ENCODE data around the gene TNNT2.

TNNT2 gene

DNA sequence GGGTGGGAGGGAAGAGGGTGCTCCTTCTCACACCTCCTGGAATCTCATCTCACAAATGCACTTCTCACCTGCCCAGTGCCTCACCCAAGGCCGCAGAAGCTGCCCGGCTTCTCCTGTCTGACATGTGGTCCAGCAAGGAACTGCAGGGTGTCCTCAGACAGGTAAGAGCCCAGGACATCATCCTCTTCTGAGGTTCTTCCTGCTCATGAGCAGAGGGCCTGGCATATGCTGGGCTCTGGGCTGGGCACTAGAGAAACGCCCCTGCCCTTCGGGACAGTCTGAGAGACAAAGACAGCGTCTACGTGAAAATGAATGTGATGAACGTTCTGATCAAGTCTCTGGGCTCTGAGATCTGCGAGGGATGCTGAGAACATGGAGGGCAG, 51.8 kb downstream of the TNNT2 start:
- no peak overlapping the region for H3K4me3 ChIP-seq (ENCODE audit: low read depth, low read length)
- DNase-seq (ENCODE audit: low read depth): no peak
- no peak for TF ChIP-seq POLR2A (IDR thresholded peaks at IDR 0.05; ENCODE audit: extremely low read depth, insufficient read length)
- TF ChIP-seq MYC (IDR thresholded peaks at IDR 0.05; ENCODE audit: low read depth, low read length): no peak
- no peak for TF ChIP-seq MAX (IDR thresholded peaks at IDR 0.05; ENCODE audit: low read depth, low read length)
- TF ChIP-seq CTCF (IDR thresholded peaks at IDR 0.05; ENCODE audit: low read depth, low read length): no peak

- no peak overlapping the region for H3K4me3 ChIP-seq (ENCODE audit: low read depth, low read length)
- DNase-seq (ENCODE audit: low read depth): no peak
- no peak for TF ChIP-seq MAX (IDR thresholded peaks at IDR 0.05; ENCODE audit: low read depth, low read length)
- TF ChIP-seq MYC (IDR thresholded peaks at IDR 0.05; ENCODE audit: low read depth, low read length): no peak
- no peak for TF ChIP-seq POLR2A (IDR thresholded peaks at IDR 0.05; ENCODE audit: extremely low read depth, insufficient read length)
- TF ChIP-seq CTCF (IDR thresholded peaks at IDR 0.05; ENCODE audit: low read depth, low read length): no peak
These were observed 52.4 kb downstream of the TNNT2 start for GRCh38 chr1:201324821-201325677.

DNA sequence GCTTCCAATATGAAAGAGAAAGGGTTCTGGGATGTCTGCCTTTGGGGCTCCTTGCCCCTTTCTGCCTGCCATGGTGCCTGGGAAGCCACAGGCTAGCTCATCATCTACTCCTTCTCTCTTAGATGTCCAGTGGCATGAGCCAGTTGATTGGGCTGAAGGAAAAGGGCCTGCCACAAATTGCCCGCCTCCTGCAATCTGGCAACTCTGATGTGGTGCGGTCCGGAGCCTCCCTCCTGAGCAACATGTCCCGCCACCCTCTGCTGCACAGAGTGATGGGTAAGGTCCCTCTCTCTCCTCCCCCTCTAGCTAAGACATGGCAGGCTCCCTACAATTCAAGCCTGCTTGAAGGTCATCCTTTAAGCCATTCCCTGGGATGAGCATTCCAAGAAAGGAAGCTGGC, 53.2 kb downstream of the TNNT2 start:
- TF ChIP-seq CTCF (IDR thresholded peaks at IDR 0.05; ENCODE audit: low read depth, low read length): no peak
- TF ChIP-seq MYC (IDR thresholded peaks at IDR 0.05; ENCODE audit: low read depth, low read length): no peak
- TF ChIP-seq MAX (IDR thresholded peaks at IDR 0.05; ENCODE audit: low read depth, low read length): no peak
- TF ChIP-seq POLR2A (IDR thresholded peaks at IDR 0.05; ENCODE audit: extremely low read depth, insufficient read length): no peak
- H3K4me3 ChIP-seq (ENCODE audit: low read depth, low read length): no peak overlapping the region
- no peak for DNase-seq (ENCODE audit: low read depth)

DNA sequence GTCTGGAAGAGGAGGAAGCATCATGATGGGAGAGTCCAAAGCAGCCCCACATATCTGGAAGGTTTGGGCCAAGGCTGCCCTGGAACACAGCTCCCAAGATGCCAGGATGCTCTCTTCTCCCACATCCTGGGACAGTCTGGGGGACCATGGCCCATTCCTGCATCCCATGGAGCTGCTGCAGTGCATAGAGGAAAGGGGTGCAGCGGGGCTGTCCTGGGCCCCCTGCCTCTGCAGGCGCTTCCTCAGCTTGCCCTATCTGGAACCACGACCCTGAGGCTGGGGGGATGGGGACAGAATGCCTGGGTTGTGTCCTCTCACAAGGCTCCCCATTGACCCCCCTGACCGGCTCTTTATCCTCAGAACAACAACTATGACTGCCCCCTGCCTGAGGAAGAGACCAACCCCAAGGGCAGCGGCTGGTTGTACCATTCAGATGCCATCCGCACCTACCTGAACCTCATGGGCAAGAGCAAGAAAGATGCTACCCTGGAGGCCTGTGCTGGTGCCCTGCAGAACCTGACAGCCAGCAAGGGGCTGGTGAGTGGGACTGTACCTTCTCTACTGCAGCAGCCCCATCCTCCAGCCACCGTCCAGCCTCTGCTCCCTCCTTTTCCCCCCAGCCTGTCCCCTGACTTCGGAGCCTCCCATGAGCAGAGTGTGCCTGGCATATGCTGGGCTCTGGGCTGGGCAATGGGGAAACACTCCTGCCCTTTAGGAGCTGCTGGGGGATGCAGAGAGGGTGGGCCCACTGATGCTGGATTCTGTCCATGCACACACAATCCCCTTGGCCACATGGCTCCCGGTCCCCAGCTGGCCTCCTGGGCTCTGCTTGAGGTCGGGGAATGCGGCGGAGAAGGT, 54.6 kb downstream of the TNNT2 start:
- H3K4me3 ChIP-seq (ENCODE audit: low read depth, low read length): no peak overlapping the region
- no peak for DNase-seq (ENCODE audit: low read depth)
- TF ChIP-seq MAX (IDR thresholded peaks at IDR 0.05; ENCODE audit: low read depth, low read length): no peak
- no peak for TF ChIP-seq CTCF (IDR thresholded peaks at IDR 0.05; ENCODE audit: low read depth, low read length)
- no peak for TF ChIP-seq MYC (IDR thresholded peaks at IDR 0.05; ENCODE audit: low read depth, low read length)

- no peak for DNase-seq (ENCODE audit: low read depth)
- H3K4me3 ChIP-seq (ENCODE audit: low read depth, low read length): no peak overlapping the region
- TF ChIP-seq CTCF (IDR thresholded peaks at IDR 0.05; ENCODE audit: low read depth, low read length) (no peak), POLR2A (IDR thresholded peaks at IDR 0.05; ENCODE audit: extremely low read depth, insufficient read length) (no peak), MAX (IDR thresholded peaks at IDR 0.05; ENCODE audit: low read depth, low read length) (no peak), MYC (IDR thresholded peaks at IDR 0.05; ENCODE audit: low read depth, low read length) (no peak)
These were observed 55.6 kb downstream of the TNNT2 start for GRCh38 chr1:201321826-201322390.

Measured in NB4 (cell line).